ENCODE measurements around the gene GNB3.

- TF ChIP-seq CTCF (IDR thresholded peaks at IDR 0.05) (peak in 3 of 4 experiments; percentile 85 to 96 (median 92)), POLR2AphosphoS5 (IDR thresholded peaks at IDR 0.05) (peak; percentile 7)
These were observed 28.6 kb downstream of the GNB3 start for GRCh38 chr12:6869049-6870021.

Measured in gastroesophageal sphincter (tissue), 3 donors.